Endothelial cell of umbilical vein (primary cell): Measurements from ENCODE around the gene CLGN. TPM values are rescaled to one million over a fixed set of nuclear protein-coding genes. Genes with fewer than 3 reads are reported as not detected.

Experiments
- BruUV-seq: library from RNA; stranded (reverse); fragments of 400-500 nt; replicated peaks from 2 replicates; lab custom pipeline; 2021; lab: Mats Ljungman, UMichigan
- CTCF ChIA-PET: fragments of 300-600, 350-600 bp; sonication (Branson Sonifier 250); formaldehyde crosslinking; loops from one replicate; lab custom pipeline; 2021; ENCODE audit warnings: antibody characterized with exemption, inconsistent platforms; lab: Charles Lee
- POLR2A ChIA-PET: fragments of 300-600, 350-600 bp; sonication (Branson Sonifier 250); formaldehyde crosslinking; loops from one replicate; lab custom pipeline; 2021; ENCODE audit warnings: antibody characterized with exemption, inconsistent platforms; lab: Charles Lee
- DNase-seq: peaks from one replicate; pipeline ENCODE4 v3.0.0-alpha.2; 2011; ENCODE audit warnings: low read depth, low spot score
- FAIRE-seq: peaks from 2 replicates; lab custom pipeline; 2011; peaks lifted over from hg19 to GRCh38; lab: Jason Lieb, UNC
- H2AFZ ChIP-seq: 2 replicates; pipeline ENCODE4 v1.6.0; 2012; ENCODE audit warnings: low read depth, low read length, control low read depth, inconsistent platforms
- H3K27ac ChIP-seq: 2 replicates; pipeline ENCODE4 v1.5.1; 2011; ENCODE audit warnings: low read depth, mild to moderate bottlenecking, control low read depth, low read length, moderate library complexity; ENCODE audit not compliant: insufficient read depth
- H3K27me3 ChIP-seq, 2 experiments: 2 replicates each; pipeline versions ENCODE4 v1.6.0 to v1.6.1; 2011; ENCODE audit warnings: low read length in 2 of 2, mixed read lengths in 1 of 2; ENCODE audit not compliant: control insufficient read depth in 2 of 2, insufficient read depth in 2 of 2
- H3K36me3 ChIP-seq, 2 experiments: 2 replicates in 1 of 2; 3 replicates in 1 of 2; pipeline ENCODE4 v1.5.1; 2011; ENCODE audit warnings: low read length in 2 of 2, mild to moderate bottlenecking in 1 of 2, moderate library complexity in 1 of 2; ENCODE audit not compliant: control insufficient read depth in 2 of 2, insufficient read depth in 2 of 2; ENCODE audit errors: extremely low read depth in 1 of 2
- H3K4me1 ChIP-seq: 3 replicates; pipeline ENCODE4 v1.5.1; 2011; ENCODE audit warnings: mild to moderate bottlenecking, low read length; ENCODE audit not compliant: control insufficient read depth, insufficient read depth; ENCODE audit errors: extremely low read depth
- H3K4me2 ChIP-seq: 2 replicates; pipeline ENCODE4 v1.6.1; 2011; ENCODE audit warnings: low read length, control low read depth, mixed read lengths; ENCODE audit not compliant: insufficient read depth
- H3K4me3 ChIP-seq, 3 experiments: fragments of 200-600 bp in 1 of 3; sonication (generic), shearing (Covaris generic) in 1 of 3; replicated peaks in 1 of 3; 2 replicates each; pipeline ENCODE4 v1.5.1; 2011 to 2016; ENCODE audit warnings: control low read depth in 3 of 3, low read length in 3 of 3, mild to moderate bottlenecking in 2 of 3, inconsistent platforms in 1 of 3, low read depth in 1 of 3, moderate library complexity in 1 of 3; ENCODE audit not compliant: insufficient read depth in 1 of 3
- H3K79me2 ChIP-seq: 2 replicates; pipeline ENCODE4 v1.6.0; 2012; ENCODE audit warnings: low read length, inconsistent platforms; ENCODE audit not compliant: control insufficient read depth, insufficient read depth
- H3K9ac ChIP-seq: replicated peaks from 2 replicates; pipeline ENCODE3; 2011; ENCODE audit warnings: low read length, control low read depth; ENCODE audit not compliant: insufficient read depth; ENCODE audit errors: extremely low read depth
- H3K9me1 ChIP-seq: replicated peaks from 3 replicates; pipeline ENCODE4 v1.6.0; 2011; ENCODE audit warnings: mild to moderate bottlenecking, low read length; ENCODE audit not compliant: control insufficient read depth, insufficient read depth; ENCODE audit errors: extremely low read depth
- H3K9me3 ChIP-seq: replicated peaks from 2 replicates; pipeline ENCODE4 v1.5.1; 2012; ENCODE audit warnings: low read length, inconsistent platforms; ENCODE audit not compliant: control insufficient read depth, insufficient read depth
- H4K20me1 ChIP-seq: replicated peaks from 2 replicates; pipeline ENCODE3; 2011; ENCODE audit warnings: mild to moderate bottlenecking, low read length; ENCODE audit not compliant: control insufficient read depth, insufficient read depth; ENCODE audit errors: extremely low read depth
- CTCF ChIP-seq, 2 donors: IDR thresholded peaks; 1 replicate in 1 of 2; 2 replicates in 1 of 2; pipeline ENCODE4 v1.5.1; 2011; ENCODE audit warnings: low read length in 2 of 2, mild to moderate bottlenecking in 2 of 2, moderate library complexity in 2 of 2, control low read depth in 1 of 2, inconsistent platforms in 1 of 2, low read depth in 1 of 2; ENCODE audit not compliant: insufficient read depth in 1 of 2; ENCODE audit errors: extremely low read depth in 1 of 2
- EZH2 ChIP-seq: IDR thresholded peaks from 2 replicates; pipeline ENCODE4 v1.6.1; 2012; ENCODE audit warnings: borderline replicate concordance, low read depth, mild to moderate bottlenecking, moderate library complexity, low read length, inconsistent platforms; ENCODE audit not compliant: severe bottlenecking
- FOS ChIP-seq: IDR thresholded peaks from 2 replicates; pipeline ENCODE4 v1.6.1; 2011; ENCODE audit warnings: mild to moderate bottlenecking, low read length, moderate library complexity, borderline replicate concordance; ENCODE audit not compliant: insufficient read depth
- GATA2 ChIP-seq: IDR thresholded peaks from 2 replicates; pipeline ENCODE4 v1.7.0; 2011; ENCODE audit warnings: low read depth, mild to moderate bottlenecking, moderate library complexity, mixed read lengths, low read length; ENCODE audit not compliant: insufficient read length, insufficient read depth
- JUN ChIP-seq: IDR thresholded peaks from 2 replicates; pipeline ENCODE4 v1.6.1; 2011; ENCODE audit warnings: borderline replicate concordance, low read depth; ENCODE audit not compliant: insufficient read length, insufficient read depth
- MAX ChIP-seq: IDR thresholded peaks from 2 replicates; pipeline ENCODE4 v1.6.1; 2011; ENCODE audit not compliant: insufficient read depth, insufficient read length
- MYC ChIP-seq: IDR thresholded peaks from one replicate; pipeline ENCODE4 v1.6.1; 2011; ENCODE audit warnings: mild to moderate bottlenecking, low read depth, low read length
- POLR2A ChIP-seq: IDR thresholded peaks from 2 replicates; pipeline ENCODE4 v1.6.1; 2012; ENCODE audit warnings: low read depth, mild to moderate bottlenecking, control low read depth, low read length
- POLR2AphosphoS5 ChIP-seq: IDR thresholded peaks from 2 replicates; pipeline ENCODE4 v1.6.1; 2012; ENCODE audit warnings: low read depth, mild to moderate bottlenecking, control low read depth, low read length, moderate library complexity; ENCODE audit not compliant: insufficient read depth
- dilution Hi-C: fragments of 300-500 bp; cut with MboI; formaldehyde crosslinking; loops from one replicate; pipeline ENCODE4 v1.15.0; 2019; ENCODE audit warnings: low sequenced_read_pairs; ENCODE audit not compliant: extremely low pct_ligation_motif_present
- intact Hi-C: fragments of 100-400 bp; cut with micrococcal nuclease; formaldehyde crosslinking; loops from one replicate; pipeline ENCODE4 v1.10.0; 2022
- polyA plus RNA-seq, 4 experiments: library from polyadenylated mRNA; depleted of rRNA in 3 of 4; stranded (reverse) in 3 of 4; unstranded in 1 of 4; fragments of >200 nt; gene quantifications; 2 replicates each; pipeline versions ENCODE4 v1.2.1 to v1.2.3, GENCODE V29; 2011 to 2012; ENCODE audit warnings: missing spikeins in 1 of 4
- total RNA-seq: library from RNA; stranded (reverse); gene quantifications from 2 replicates; pipeline ENCODE4 v1.2.3, GENCODE V29; 2021

CLGN gene
- total and polyA plus RNA-seq, 2 donors (not counting 3 experiments of a cell fraction or from before 2014, with no cell fraction given), result 0.12 to 1.00 TPM

GRCh38 chr4:140363051-140363450, 64.4 kb downstream of the CLGN start:
- no peak overlapping the region for H3K27ac ChIP-seq
- CTCF ChIA-PET, result interaction anchor here (0.6 to 5.5 kb wide), 7 partner anchors 10 to 706 kb away, joined by 3 to 118 read pairs (median 9); partner anchors contain the start of gene SCOC
- FAIRE-seq (no peak), DNase-seq (no peak)
- no peak overlapping the region for H3K4me3 ChIP-seq
- H2AFZ ChIP-seq, result no peak overlapping the region
- H3K79me2 ChIP-seq, result no peaks in the 10 kb centered on the region
- no peaks in the 10 kb centered on the region for H3K27me3 ChIP-seq
- no peaks in the 10 kb centered on the region for H4K20me1 ChIP-seq
- H3K9me1 ChIP-seq, result no peaks in the 10 kb centered on the region
- no peaks in the 10 kb centered on the region for H3K9me3 ChIP-seq
- dilution Hi-C loops (no loop called here), intact Hi-C loops (no loop called here)
- H3K36me3 ChIP-seq, result no peaks in the 10 kb centered on the region
- POLR2A ChIA-PET, result no interaction called here
- H3K4me1 ChIP-seq, result peaks cover 10% of the 10 kb centered on the region
- BruUV-seq, result no TSS peak
- no peak overlapping the region for H3K4me2 ChIP-seq
- no peak overlapping the region for H3K9ac ChIP-seq
- no peak for TF ChIP-seq POLR2AphosphoS5

- H3K4me3 ChIP-seq, result no peak overlapping the region
- CTCF ChIA-PET, result interaction anchor here (1.0 to 5.5 kb wide), 13 partner anchors 12 to 700 kb away, joined by 3 to 118 read pairs (median 26); partner anchors contain the start of gene CLGN
These were observed 66.3 kb downstream of the CLGN start for GRCh38 chr4:140361099-140361498.

More at GRCh38 chr4:140361099-140361498, 66.3 kb downstream of the CLGN start:
- Histone ChIP-seq H3K9me1 (no peaks in the 10 kb centered on the region), H3K36me3 (no peaks in the 10 kb centered on the region), H3K4me1 (peaks cover 6% of the 10 kb centered on the region), H3K27ac (no peak overlapping the region), H4K20me1 (no peaks in the 10 kb centered on the region), H3K9me3 (no peaks in the 10 kb centered on the region), H3K79me2 (no peaks in the 10 kb centered on the region), H3K9ac (no peak overlapping the region), H3K27me3 (no peaks in the 10 kb centered on the region), H2AFZ (no peak overlapping the region), H3K4me2 (no peak overlapping the region)
- POLR2A ChIA-PET, result no interaction called here
- FAIRE-seq (no peak), DNase-seq (no peak)
- no TSS peak for BruUV-seq
- dilution Hi-C loops, result no loop called here
- intact Hi-C loops, result no loop called here
- TF ChIP-seq POLR2A (no peak), MYC (no peak), FOS (no peak), GATA2 (no peak), JUN (no peak), EZH2 (no peak), POLR2AphosphoS5 (no peak), MAX (no peak), CTCF (IDR thresholded peaks at IDR 0.05; ENCODE audit: extremely low read depth in 1 of 2, insufficient read depth in 1 of 2, low read depth in 1 of 2, low read length in 2 of 2) (no peak)
